BJ (cell line): ENCODE data around the gene DNAH7. TPM values are rescaled to one million over a fixed set of nuclear protein-coding genes. Genes with fewer than 3 reads are reported as not detected.

ENCODE experiments used
- CTCF ChIA-PET: fragments of 350-600 bp; formaldehyde crosslinking; extraction: SDS; loops from one replicate; lab custom pipeline; 2021; ENCODE audit warnings: antibody characterized with exemption, inconsistent platforms; lab: Yijun Ruan, JAX
- POLR2A ChIA-PET: fragments of 300-600 bp; sonication (Branson Sonifier 250); formaldehyde crosslinking; extraction: SDS; loops from one replicate; lab custom pipeline; 2021; ENCODE audit warnings: antibody characterized with exemption; lab: Charles Lee
- DNase-seq: peaks from one replicate; pipeline ENCODE4 v3.0.0-alpha.2; 2011; ENCODE audit warnings: low read depth
- H3K27me3 ChIP-seq: 2 replicates; pipeline ENCODE4 v1.6.0; 2011; ENCODE audit warnings: low read length; ENCODE audit not compliant: control insufficient read depth, insufficient read depth
- H3K36me3 ChIP-seq: 2 replicates; pipeline ENCODE4 v1.5.1; 2011; ENCODE audit warnings: low read length; ENCODE audit not compliant: control insufficient read depth, insufficient read depth
- H3K4me3 ChIP-seq: 2 replicates; pipeline ENCODE4 v1.5.1; 2011; ENCODE audit warnings: low read depth, mild to moderate bottlenecking, control low read depth, low read length
- polyA plus RNA-seq: library from polyadenylated mRNA; depleted of rRNA; stranded (reverse); fragments of >200 nt; gene quantifications from 2 replicates; pipeline ENCODE4 v1.2.3, GENCODE V29; 2011
- TF ChIP-seq, protein P1 (sequence below): IDR thresholded peaks from 2 replicates; pipeline ENCODE4 v1.5.1; 2011; ENCODE audit warnings: low read depth, mild to moderate bottlenecking, control low read depth, inconsistent platforms, low read length, moderate library complexity; ENCODE audit not compliant: insufficient read depth

The DNAH7 gene
- polyA plus RNA-seq, 1 experiment: 0.15 TPM

DNA sequence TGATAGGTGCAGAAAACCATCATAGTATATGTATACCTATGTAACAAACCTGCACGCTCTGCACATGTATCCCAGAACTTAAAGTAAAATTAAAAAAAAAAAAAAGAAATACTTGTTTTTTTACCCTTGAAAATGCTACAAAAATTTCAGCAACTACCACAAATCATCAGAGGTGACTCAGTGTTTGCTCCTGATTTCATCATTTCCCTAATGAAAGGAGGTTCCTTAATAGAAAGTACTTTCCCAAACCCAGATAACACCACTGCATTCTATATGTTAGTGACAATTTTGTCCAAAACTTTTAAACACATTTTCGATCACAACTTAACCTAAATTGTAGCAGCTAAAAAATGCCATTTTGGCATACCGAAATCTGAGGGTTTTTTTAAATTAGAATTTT lies 248.3 kb downstream of the DNAH7 start:
- H3K36me3 ChIP-seq: no peaks in the 10 kb centered on the region
- ChIA-PET POLR2A (no interaction called here), CTCF (no interaction called here)
- TF ChIP-seq, protein P1, sequence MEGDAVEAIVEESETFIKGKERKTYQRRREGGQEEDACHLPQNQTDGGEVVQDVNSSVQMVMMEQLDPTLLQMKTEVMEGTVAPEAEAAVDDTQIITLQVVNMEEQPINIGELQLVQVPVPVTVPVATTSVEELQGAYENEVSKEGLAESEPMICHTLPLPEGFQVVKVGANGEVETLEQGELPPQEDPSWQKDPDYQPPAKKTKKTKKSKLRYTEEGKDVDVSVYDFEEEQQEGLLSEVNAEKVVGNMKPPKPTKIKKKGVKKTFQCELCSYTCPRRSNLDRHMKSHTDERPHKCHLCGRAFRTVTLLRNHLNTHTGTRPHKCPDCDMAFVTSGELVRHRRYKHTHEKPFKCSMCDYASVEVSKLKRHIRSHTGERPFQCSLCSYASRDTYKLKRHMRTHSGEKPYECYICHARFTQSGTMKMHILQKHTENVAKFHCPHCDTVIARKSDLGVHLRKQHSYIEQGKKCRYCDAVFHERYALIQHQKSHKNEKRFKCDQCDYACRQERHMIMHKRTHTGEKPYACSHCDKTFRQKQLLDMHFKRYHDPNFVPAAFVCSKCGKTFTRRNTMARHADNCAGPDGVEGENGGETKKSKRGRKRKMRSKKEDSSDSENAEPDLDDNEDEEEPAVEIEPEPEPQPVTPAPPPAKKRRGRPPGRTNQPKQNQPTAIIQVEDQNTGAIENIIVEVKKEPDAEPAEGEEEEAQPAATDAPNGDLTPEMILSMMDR: no peak
- peak; percentile 52 for DNase-seq
- H3K27me3 ChIP-seq: no peaks in the 10 kb centered on the region
- no peak overlapping the region for H3K4me3 ChIP-seq

DNA sequence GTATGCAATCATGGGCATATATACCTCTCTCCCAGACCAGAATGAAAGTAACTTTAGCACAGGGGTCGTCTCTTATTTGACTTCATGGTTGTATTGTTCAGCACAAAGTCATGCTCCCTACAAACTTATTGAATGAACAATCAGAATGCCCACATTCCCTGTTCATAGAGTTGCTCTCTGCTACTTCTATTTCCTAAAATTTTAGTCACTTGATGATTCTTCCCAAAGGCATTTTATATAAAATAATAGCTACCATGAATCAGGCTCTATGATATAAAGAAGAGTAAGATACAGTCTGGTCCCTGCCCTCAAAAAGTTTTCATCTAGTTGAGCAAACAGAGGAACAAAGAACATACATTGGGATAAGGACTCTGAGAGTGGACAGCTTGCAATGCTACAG lies 249.4 kb downstream of the DNAH7 start:
- DNase-seq: no peak
- Histone ChIP-seq H3K27me3 (no peaks in the 10 kb centered on the region), H3K36me3 (no peaks in the 10 kb centered on the region), H3K4me3 (no peak overlapping the region)
- CTCF ChIA-PET: no interaction called here
- POLR2A ChIA-PET: no interaction called here
- TF ChIP-seq, protein P1: no peak

DNA sequence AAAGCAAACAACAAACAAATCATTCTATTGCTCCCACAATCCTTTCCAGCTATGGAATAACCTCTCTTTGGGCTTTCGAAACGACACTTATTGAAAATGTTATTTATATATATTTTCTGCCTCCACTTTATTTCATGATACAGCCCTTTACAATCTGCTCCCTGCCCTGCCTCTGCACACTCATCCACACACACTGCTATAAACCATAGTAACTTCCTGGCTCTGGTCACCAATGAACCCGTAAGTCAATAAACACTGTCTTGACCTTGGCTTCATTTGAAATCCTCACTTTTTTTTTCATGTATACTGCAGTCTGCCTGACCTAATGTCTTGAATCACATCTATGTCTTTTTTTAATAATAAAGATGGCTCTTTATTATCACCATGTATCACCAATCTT lies 250.1 kb downstream of the DNAH7 start:
- no peaks in the 10 kb centered on the region for H3K27me3 ChIP-seq
- H3K4me3 ChIP-seq: no peak overlapping the region
- TF ChIP-seq, protein P1: no peak
- POLR2A ChIA-PET: no interaction called here
- peak; percentile 17 for DNase-seq
- CTCF ChIA-PET: no interaction called here
- no peaks in the 10 kb centered on the region for H3K36me3 ChIP-seq

DNA sequence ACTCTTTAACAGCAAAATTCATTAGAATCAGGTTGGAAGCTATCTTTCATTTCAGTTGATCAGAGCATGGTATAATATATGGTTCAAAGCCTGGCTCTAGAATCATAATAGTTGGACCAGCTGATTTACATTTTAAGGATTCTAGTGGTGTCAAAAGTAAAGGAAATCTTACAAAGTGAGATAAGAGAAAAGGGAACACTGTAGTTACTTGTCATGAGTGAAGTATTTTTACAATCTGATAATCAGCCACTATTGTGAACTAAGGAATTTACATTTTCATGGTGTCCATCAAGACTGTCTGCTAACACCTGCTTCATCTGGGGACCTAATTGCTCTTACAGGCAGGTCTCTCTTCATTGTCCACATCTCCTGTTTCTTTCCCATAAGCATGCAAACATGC lies 250.5 kb downstream of the DNAH7 start:
- CTCF ChIA-PET: no interaction called here
- Histone ChIP-seq H3K4me3 (no peak overlapping the region), H3K36me3 (no peaks in the 10 kb centered on the region), H3K27me3 (no peaks in the 10 kb centered on the region)
- DNase-seq: no peak
- POLR2A ChIA-PET: no interaction called here
- TF ChIP-seq, protein P1: no peak

DNA sequence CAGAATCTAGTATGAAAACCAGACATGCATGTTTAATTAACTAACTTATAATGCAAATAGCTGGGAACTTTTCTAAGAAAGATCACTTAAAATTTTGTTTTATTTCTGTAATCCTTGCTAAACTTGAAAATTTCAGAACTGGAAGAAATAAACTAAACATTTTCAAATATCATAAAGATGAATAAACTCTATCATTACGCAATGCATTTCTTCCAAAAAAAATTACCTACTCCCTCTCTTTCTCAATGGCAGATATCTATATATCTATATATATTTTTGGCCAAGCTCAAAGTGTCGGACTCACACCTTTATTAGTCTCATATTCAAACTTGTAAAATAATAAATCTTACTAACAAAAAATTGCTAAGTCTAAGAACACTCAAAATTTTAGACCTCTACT lies 253.6 kb downstream of the DNAH7 start:
- CTCF ChIA-PET: no interaction called here
- no peak for DNase-seq
- Histone ChIP-seq H3K27me3 (no peaks in the 10 kb centered on the region), H3K36me3 (no peaks in the 10 kb centered on the region), H3K4me3 (no peak overlapping the region)
- POLR2A ChIA-PET: no interaction called here
- TF ChIP-seq, protein P1: no peak
